ENCODE data around the gene ZDHHC7. TPM values are rescaled to one million over a fixed set of nuclear protein-coding genes. Genes with fewer than 3 reads are reported as not detected.

The ZDHHC7 gene
- total RNA-seq, 1 donor from 2014 or later = 26.9 TPM

DNA sequence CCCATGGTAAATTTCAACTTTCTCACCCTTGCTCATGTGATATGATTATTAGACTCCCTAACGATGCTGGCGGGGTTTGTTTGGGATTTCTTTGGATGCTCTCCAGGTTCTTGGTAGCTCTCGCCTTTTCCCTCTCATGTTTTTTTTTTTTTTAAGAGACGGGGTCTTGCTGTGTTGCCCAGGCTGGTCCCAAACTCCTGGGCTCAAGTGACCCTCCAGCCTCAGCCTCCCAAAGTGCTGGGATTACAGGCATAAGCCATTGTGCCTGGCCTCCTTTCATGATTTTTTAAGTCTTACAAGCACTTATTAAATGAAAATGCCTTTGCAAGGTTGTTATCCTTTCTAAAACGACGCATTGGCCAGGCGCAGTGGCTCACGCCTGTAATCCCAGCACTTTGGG is 40.3 kb upstream of the ZDHHC7 start:
- Mint-ChIP-seq H3K4me1 (peaks cover 19% of the 10 kb centered on the region), H3K9me3 (no peaks in the 10 kb centered on the region), H3K27me3 (peaks cover 27% of the 10 kb centered on the region), H3K27ac (no peak overlapping the region), H3K4me3 (no peak overlapping the region), H3K36me3 (ENCODE audit: low read depth) (no peaks in the 10 kb centered on the region)
- TF ChIP-seq, protein P1, sequence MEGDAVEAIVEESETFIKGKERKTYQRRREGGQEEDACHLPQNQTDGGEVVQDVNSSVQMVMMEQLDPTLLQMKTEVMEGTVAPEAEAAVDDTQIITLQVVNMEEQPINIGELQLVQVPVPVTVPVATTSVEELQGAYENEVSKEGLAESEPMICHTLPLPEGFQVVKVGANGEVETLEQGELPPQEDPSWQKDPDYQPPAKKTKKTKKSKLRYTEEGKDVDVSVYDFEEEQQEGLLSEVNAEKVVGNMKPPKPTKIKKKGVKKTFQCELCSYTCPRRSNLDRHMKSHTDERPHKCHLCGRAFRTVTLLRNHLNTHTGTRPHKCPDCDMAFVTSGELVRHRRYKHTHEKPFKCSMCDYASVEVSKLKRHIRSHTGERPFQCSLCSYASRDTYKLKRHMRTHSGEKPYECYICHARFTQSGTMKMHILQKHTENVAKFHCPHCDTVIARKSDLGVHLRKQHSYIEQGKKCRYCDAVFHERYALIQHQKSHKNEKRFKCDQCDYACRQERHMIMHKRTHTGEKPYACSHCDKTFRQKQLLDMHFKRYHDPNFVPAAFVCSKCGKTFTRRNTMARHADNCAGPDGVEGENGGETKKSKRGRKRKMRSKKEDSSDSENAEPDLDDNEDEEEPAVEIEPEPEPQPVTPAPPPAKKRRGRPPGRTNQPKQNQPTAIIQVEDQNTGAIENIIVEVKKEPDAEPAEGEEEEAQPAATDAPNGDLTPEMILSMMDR (IDR thresholded peaks at IDR 0.05) = no peak
- ChIA-PET POLR2A (no interaction called here), CTCF (no interaction called here)
- intact Hi-C loops (cut with micrococcal nuclease) = no loop called here
- DNase-seq (no peak), ATAC-seq (ENCODE audit: low read depth) (no peak)

- TF ChIP-seq, protein P1 (IDR thresholded peaks at IDR 0.05) = no peak
- H3K4me3 Mint-ChIP-seq = no peak overlapping the region
- no peaks in the 10 kb centered on the region for H3K36me3 Mint-ChIP-seq (ENCODE audit: low read depth)
- no peaks in the 10 kb centered on the region for H3K9me3 Mint-ChIP-seq
- intact Hi-C loops (cut with micrococcal nuclease) = no loop called here
- no peak for DNase-seq
- ChIA-PET CTCF (interaction anchor here (0.7 kb wide), 1 partner anchor 80 kb away, joined by 3 read pairs; no protein-coding TSS in a partner anchor), POLR2A (no interaction called here)
- no peak for ATAC-seq (ENCODE audit: low read depth)
- H3K27ac Mint-ChIP-seq = no peak overlapping the region
- H3K27me3 Mint-ChIP-seq = peaks cover 28% of the 10 kb centered on the region
- peaks cover 14% of the 10 kb centered on the region for H3K4me1 Mint-ChIP-seq
These were observed 39.8 kb upstream of the ZDHHC7 start for GRCh38 chr16:85051067-85051581.

DNA sequence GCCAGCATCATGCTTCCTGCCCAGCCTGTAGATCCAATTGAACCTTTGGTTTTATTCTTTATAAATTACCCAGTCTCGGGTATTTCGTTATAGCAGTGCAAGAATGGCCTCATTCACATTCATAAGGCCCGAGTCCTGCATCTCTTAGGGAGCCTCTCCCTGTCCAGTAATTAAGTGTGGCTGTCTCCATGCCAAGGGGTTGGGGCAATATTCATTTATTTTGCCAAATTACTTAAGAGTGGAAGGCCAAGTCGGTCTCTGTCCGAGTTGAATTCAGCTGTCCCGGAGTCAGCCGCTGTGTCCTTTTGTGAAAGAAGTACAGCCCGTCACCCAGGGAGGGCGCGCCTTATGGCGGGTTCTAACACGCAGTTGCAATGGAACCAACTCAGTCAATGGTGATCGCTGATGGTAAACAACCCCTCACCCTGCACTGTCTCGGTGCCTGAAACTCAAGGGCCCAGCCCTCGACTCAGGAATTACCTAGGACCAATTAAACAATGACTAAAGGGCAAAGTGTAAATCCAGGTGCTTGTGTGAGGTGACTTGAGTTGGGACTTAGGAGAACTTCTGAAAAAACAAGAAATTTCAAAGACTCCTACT is 38.5 kb upstream of the ZDHHC7 start:
- Mint-ChIP-seq H3K36me3 (ENCODE audit: low read depth) (no peaks in the 10 kb centered on the region), H3K9me3 (no peaks in the 10 kb centered on the region), H3K27me3 (peaks cover 31% of the 10 kb centered on the region), H3K4me3 (no peak overlapping the region), H3K4me1 (peaks cover 2% of the 10 kb centered on the region), H3K27ac (no peak overlapping the region)
- no peak for ATAC-seq (ENCODE audit: low read depth)
- TF ChIP-seq, protein P1 (IDR thresholded peaks at IDR 0.05) = no peak
- intact Hi-C loops (cut with micrococcal nuclease) = no loop called here
- ChIA-PET CTCF (no interaction called here), POLR2A (no interaction called here)
- DNase-seq = no peak

- TF ChIP-seq, protein P1 (IDR thresholded peaks at IDR 0.05) = no peak
- DNase-seq = no peak
- POLR2A ChIA-PET = no interaction called here
- H3K27ac Mint-ChIP-seq = no peak overlapping the region
- CTCF ChIA-PET = no interaction called here
- intact Hi-C loops (cut with micrococcal nuclease) = no loop called here
- peaks cover 32% of the 10 kb centered on the region for H3K27me3 Mint-ChIP-seq
- ATAC-seq (ENCODE audit: low read depth) = no peak
- no peaks in the 10 kb centered on the region for H3K9me3 Mint-ChIP-seq
- no peaks in the 10 kb centered on the region for H3K4me1 Mint-ChIP-seq
- H3K36me3 Mint-ChIP-seq (ENCODE audit: low read depth) = no peaks in the 10 kb centered on the region
- H3K4me3 Mint-ChIP-seq = no peak overlapping the region
These were observed 37.7 kb upstream of the ZDHHC7 start for GRCh38 chr16:85048921-85049562.

GRCh38 chr16:85047867-85048455 is 36.6 kb upstream of the ZDHHC7 start:
- POLR2A ChIA-PET = no interaction called here
- no peak overlapping the region for H3K27ac Mint-ChIP-seq
- no peak overlapping the region for H3K4me3 Mint-ChIP-seq
- no peaks in the 10 kb centered on the region for H3K9me3 Mint-ChIP-seq
- CTCF ChIA-PET = no interaction called here
- no peak for ATAC-seq (ENCODE audit: low read depth)
- no peak for DNase-seq
- TF ChIP-seq, protein P1 (IDR thresholded peaks at IDR 0.05) = no peak
- intact Hi-C loops (cut with micrococcal nuclease) = no loop called here
- no peaks in the 10 kb centered on the region for H3K4me1 Mint-ChIP-seq
- no peaks in the 10 kb centered on the region for H3K36me3 Mint-ChIP-seq (ENCODE audit: low read depth)
- H3K27me3 Mint-ChIP-seq = peaks cover 32% of the 10 kb centered on the region

Measured in activated B cell treated with CpG ODN at 0.5 μM for 24 hours (primary cell).